Kidney tubule cell (primary cell): ENCODE measurements around the gene SSBP2.
"Not testable (repeated sequence)": the region's sequence is repeated elsewhere in the genome, so short reads cannot be mapped to it uniquely, and the experiment has no call there.

Source experiments
- DNase-seq: peaks from one replicate; pipeline ENCODE4 v3.0.0-alpha.2; 2018; ENCODE audit warnings: low spot score

SSBP2 gene

GRCh38 chr5:81729276-81729675 is 21.6 kb downstream of the SSBP2 start:
- no peak for DNase-seq

DNA sequence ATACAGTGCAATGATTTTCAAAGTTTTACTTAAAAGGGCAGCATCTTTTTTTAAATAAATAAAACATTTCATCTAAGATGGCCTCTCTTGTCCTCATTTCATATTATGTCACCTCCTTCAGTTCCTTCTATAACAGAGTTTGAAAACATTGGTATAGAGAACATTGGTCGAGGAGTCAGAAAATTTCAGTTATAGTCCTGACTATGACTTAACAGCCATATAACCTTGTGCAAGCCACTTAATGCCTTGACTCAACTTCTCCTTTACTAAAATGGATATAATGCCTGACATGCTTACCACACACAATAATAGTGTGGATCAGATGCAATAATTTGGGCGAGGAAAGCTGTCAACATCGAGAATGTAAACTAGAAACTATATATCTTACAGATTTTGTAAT is 22.6 kb downstream of the SSBP2 start:
- no peak for DNase-seq

GRCh38 chr5:81726297-81726696 is 24.6 kb downstream of the SSBP2 start:
- no peak for DNase-seq

DNA sequence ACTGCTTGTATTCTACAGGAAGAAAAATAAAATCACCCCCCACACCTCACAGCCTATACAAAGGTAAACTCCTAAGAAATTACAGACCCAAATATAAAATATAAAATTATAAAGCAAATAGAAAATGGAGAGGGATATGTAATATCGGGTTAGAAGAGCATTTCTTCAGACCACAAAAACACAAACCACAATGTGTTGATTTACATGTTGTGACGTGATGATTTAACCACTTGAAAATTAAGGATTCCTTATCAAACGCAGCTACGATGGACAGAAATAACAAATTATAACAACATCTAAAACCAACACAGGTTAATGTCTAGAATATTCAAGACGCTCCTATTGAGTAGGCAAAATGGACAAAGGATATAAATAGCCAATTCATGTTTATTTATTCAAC is 26.3 kb downstream of the SSBP2 start:
- no peak for DNase-seq

GRCh38 chr5:81724108-81724507 is 26.8 kb downstream of the SSBP2 start:
- no peak for DNase-seq

GRCh38 chr5:81721049-81721448 is 29.8 kb downstream of the SSBP2 start:
- DNase-seq, result no peak

- DNase-seq, result no peak
These were observed 31.1 kb downstream of the SSBP2 start for GRCh38 chr5:81719743-81720345.

DNA sequence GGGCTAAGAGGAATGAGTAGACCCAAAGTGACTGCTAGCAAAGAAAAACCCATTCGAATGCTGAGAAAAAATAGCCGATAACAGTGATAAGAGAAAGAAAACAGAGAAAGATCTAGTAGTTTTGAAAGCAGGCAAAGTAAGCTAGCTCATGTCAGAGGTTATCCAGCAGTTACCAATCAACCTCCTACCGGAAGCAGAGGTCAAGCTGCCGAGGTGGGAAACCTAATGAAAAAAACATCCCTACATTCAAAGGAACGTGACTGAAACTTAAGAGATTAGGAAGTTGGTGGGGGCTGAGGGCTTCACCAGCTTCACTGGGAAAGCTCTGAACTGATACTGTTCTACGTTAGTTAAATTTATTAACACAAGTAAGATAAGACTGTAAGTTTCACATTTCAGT is 32.6 kb downstream of the SSBP2 start:
- no peak for DNase-seq

DNA sequence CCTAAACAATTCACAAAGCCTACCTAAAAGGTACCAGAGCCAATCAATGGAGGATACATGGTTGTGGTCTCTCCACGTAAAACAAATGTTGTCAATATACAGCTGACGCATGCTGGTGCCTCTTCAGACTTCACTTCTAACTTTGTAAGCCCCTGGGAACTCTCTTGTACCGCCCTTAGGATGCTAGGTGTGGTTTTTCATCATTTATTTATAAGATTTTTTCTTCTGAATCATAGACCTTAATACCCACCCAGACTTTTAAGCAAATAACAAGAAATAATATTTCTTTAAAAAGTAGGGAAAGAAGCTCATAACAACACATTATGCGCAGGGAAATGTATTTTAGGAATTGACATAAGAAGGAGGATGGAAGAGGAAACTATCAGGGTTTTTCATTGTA is 33.0 kb downstream of the SSBP2 start:
- no peak for DNase-seq

DNA sequence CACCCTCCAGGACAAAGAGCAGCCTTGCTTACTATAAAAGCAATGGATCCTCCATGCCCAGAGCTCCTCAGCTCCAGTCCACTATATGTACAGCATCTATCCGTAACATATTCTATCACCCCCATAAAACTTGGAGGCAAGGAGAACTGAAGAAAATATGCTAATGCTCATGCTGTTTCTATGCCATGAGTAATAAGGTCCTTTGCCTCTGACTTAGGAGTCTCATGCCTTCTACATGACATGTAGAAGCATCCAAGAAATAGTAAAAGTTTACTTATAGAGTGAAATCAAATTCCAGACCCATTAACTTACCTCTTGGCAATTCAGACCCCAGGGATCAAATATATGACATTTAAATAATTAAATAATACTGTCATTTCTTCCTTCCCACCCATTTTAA is 33.7 kb downstream of the SSBP2 start:
- no peak for DNase-seq

GRCh38 chr5:81714076-81714475 is 36.8 kb downstream of the SSBP2 start:
- not testable (repeated sequence) for DNase-seq

GRCh38 chr5:81708889-81709288 is 42.0 kb downstream of the SSBP2 start:
- DNase-seq, result no peak

DNA sequence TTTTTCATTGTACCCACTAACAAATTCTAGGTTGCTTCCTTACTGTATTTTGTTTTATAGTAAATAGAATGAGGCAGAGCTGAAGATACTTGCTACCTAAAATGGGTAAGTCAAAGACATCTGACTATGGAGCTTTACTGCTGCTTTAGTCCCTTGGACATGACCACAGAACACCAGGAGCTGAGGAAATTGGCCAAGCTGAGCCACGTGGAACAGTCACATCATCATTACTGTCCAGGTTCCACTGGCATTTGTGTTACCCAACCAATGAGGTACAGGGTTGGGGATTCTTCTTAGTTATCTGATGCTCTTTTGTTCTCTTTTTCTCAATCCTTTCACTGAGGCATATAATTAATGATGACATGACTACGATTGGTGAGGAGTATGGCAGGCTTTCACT is 47.1 kb downstream of the SSBP2 start:
- no peak for DNase-seq

- DNase-seq, result no peak
These were observed 50.7 kb downstream of the SSBP2 start for GRCh38 chr5:81700166-81700565.

DNA sequence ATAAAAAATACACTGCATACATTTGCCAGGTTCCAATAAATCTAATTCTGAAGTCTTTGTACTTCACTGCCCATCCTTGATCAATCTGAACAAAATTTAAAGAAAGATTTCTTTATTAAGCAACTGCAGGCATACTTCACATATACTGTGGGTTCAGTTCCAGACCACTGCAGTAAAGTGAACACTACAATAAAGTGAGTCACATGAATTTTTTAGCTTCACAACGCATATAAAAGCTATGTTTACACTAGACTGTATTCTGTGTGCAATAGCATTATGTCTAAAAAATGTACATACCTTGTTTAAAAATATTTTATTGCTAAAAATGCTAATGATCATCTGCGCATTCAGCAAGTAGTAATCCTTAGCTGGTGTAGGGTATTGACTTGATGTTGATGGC is 52.1 kb downstream of the SSBP2 start:
- DNase-seq, result no peak

DNA sequence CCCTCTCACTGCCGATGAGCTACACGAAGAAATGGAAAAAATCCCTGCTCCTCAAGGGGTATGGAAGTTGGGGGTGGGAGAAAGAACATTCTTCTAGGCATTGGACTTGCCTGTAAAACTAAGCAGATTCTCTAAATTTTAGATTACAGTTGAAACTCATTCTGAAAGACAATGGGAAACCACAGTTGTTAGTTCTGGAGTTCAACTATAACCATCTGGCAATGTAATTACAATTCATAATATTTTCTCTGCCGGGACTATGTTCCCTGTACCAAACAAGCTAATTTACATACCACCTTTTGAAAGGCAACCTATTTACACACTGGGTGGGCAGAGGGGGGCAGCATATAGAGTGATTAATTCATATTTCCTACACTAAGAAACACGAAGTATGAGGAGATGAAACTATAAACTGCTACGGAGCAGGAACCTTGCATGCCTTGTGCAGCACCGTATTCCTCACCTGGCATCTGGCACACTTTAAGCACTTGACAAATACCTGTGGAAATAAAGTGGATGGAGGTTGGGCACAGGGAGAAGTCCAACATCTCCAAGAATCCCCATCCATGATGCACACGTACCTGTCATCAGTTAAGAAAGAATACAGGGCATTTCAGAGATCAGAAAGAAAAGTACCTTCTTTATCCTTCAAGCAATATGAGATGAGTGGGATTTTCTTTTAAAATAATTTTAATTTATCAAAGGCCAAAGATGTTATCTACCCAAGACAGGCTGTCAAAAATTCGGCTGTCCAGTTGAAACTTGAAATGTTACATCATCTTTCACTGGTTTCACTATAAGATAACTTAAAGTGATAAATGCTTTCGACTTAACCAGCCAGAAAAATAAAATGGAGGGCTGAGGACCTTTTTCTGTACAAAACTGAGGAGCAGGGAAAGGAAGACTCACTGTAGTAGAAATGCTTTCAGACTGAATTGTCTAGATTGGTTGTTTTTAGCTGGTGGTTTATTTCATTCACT is 54.2 kb downstream of the SSBP2 start:
- no peak for DNase-seq

DNA sequence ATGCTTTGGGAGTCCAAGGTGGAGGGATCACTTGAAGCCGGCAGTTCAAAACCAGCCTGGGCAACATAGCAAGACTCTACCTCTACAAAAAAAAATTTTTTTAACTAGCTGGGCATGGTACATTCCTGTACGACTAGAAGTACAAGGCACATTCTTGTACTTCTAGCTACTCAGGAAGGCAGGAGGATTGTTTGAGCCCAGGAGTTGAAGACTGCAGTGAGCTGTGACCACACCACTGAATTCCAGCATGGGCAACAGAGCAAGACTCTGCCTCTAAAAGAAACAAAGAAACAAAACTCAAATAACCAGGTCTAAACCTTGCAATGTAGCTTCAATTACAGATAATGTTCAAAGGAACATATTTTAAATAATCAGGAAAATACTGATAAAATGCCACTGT is 56.2 kb downstream of the SSBP2 start:
- peak; percentile 72 for DNase-seq

DNA sequence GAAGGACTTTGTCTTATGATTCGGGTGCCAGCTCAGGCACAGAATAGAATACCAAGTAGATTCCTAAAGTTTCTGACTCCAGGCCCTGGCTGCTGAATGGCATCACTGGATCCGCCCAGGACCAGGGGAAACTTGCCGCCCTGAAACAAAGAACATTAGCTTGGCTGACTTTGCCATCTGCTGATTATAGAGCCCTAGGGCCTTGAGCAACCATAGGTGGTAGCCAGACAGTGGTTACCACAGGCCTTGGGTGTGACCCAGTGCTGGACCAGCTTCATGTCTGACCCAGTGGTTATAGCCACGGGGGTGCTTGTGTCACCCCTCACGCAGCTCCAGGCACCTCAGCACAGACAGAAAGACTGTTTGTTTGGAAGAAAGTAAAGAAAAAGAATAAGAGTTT is 62.7 kb downstream of the SSBP2 start:
- DNase-seq, result no peak

DNA sequence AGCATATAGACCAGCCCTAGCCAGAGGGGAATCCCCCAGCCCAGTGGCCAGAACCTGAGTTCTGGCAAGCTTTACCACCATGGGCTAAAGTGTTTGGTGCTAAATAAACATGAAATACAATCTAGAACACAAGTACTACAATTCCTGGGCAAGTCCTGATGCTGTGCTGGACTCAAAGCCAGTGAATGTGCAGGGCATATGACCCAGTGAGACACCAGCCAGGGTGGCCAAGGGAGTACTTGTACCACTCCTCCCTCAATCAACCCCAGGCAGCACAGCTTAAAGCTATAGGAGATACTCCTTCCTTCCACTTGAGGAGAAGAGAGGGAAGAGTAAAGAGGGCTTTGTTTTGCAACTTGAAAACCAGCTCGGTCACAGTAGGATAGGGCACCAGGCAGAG is 63.6 kb downstream of the SSBP2 start:
- DNase-seq, result no peak

- DNase-seq, result no peak
These were observed 65.4 kb downstream of the SSBP2 start for GRCh38 chr5:81685471-81685870.

- DNase-seq, result no peak
These were observed 71.0 kb downstream of the SSBP2 start for GRCh38 chr5:81679885-81680284.

DNA sequence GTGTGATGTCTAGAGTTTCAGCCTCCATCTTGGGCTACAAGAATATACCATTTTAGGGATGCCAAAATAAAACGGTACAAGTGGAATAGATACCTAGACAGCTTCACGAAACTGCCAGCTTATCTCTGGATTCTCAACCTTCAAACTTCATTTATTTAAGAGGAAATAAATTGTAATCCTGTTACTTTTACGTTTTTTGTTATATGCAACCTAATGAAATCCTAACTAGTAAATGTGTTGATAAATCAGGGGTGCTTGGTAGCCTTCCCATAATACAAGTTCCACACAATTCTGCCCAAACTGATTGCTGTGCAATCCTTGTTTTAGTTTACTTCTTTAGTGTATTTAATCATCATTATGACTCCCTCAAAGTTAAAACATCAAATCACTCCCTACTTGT is 75.5 kb downstream of the SSBP2 start:
- DNase-seq, result no peak

- DNase-seq, result no peak
These were observed 85.1 kb downstream of the SSBP2 start for GRCh38 chr5:81665795-81666194.

DNA sequence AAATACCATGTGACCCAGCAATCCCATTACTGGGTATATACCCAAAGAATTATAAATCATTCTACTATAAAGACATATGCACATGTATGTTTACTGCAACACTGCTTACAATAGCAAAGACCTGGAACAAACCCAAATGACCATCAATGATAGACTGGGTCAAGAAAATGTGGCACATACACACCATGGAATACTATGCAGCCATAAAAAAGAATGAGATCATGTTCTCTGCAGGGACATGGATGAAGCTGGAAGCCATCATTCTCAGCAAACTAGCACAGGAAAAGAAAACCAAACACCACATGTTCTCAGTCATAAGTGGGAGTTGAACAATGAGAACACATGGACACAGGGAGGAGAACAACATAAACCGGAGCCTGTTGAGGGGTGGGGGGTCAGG is 90.3 kb downstream of the SSBP2 start:
- not testable (repeated sequence) for DNase-seq
